Endothelial cell of umbilical vein (primary cell): Measurements from ENCODE around the gene CCNL2. TPM values are rescaled to one million over a fixed set of nuclear protein-coding genes. Genes with fewer than 3 reads are reported as not detected.

Experiments
- BruUV-seq: library from RNA; stranded (reverse); fragments of 400-500 nt; replicated peaks from 2 replicates; lab custom pipeline; 2021; lab: Mats Ljungman, UMichigan
- CTCF ChIA-PET: fragments of 300-600, 350-600 bp; sonication (Branson Sonifier 250); formaldehyde crosslinking; loops from one replicate; lab custom pipeline; 2021; ENCODE audit warnings: antibody characterized with exemption, inconsistent platforms; lab: Charles Lee
- POLR2A ChIA-PET: fragments of 300-600, 350-600 bp; sonication (Branson Sonifier 250); formaldehyde crosslinking; loops from one replicate; lab custom pipeline; 2021; ENCODE audit warnings: antibody characterized with exemption, inconsistent platforms; lab: Charles Lee
- DNase-seq: peaks from one replicate; pipeline ENCODE4 v3.0.0-alpha.2; 2011; ENCODE audit warnings: low read depth, low spot score
- FAIRE-seq: peaks from 2 replicates; lab custom pipeline; 2011; peaks lifted over from hg19 to GRCh38; lab: Jason Lieb, UNC
- H2AFZ ChIP-seq: 2 replicates; pipeline ENCODE4 v1.6.0; 2012; ENCODE audit warnings: low read depth, low read length, control low read depth, inconsistent platforms
- H3K27ac ChIP-seq: 2 replicates; pipeline ENCODE4 v1.5.1; 2011; ENCODE audit warnings: low read depth, mild to moderate bottlenecking, control low read depth, low read length, moderate library complexity; ENCODE audit not compliant: insufficient read depth
- H3K27me3 ChIP-seq, 2 experiments: 2 replicates each; pipeline versions ENCODE4 v1.6.0 to v1.6.1; 2011; ENCODE audit warnings: low read length in 2 of 2, mixed read lengths in 1 of 2; ENCODE audit not compliant: control insufficient read depth in 2 of 2, insufficient read depth in 2 of 2
- H3K36me3 ChIP-seq, 2 experiments: 2 replicates in 1 of 2; 3 replicates in 1 of 2; pipeline ENCODE4 v1.5.1; 2011; ENCODE audit warnings: low read length in 2 of 2, mild to moderate bottlenecking in 1 of 2, moderate library complexity in 1 of 2; ENCODE audit not compliant: control insufficient read depth in 2 of 2, insufficient read depth in 2 of 2; ENCODE audit errors: extremely low read depth in 1 of 2
- H3K4me1 ChIP-seq: 3 replicates; pipeline ENCODE4 v1.5.1; 2011; ENCODE audit warnings: mild to moderate bottlenecking, low read length; ENCODE audit not compliant: control insufficient read depth, insufficient read depth; ENCODE audit errors: extremely low read depth
- H3K4me2 ChIP-seq: 2 replicates; pipeline ENCODE4 v1.6.1; 2011; ENCODE audit warnings: low read length, control low read depth, mixed read lengths; ENCODE audit not compliant: insufficient read depth
- H3K4me3 ChIP-seq, 3 experiments: fragments of 200-600 bp in 1 of 3; sonication (generic), shearing (Covaris generic) in 1 of 3; replicated peaks in 1 of 3; 2 replicates each; pipeline ENCODE4 v1.5.1; 2011 to 2016; ENCODE audit warnings: control low read depth in 3 of 3, low read length in 3 of 3, mild to moderate bottlenecking in 2 of 3, inconsistent platforms in 1 of 3, low read depth in 1 of 3, moderate library complexity in 1 of 3; ENCODE audit not compliant: insufficient read depth in 1 of 3
- H3K79me2 ChIP-seq: 2 replicates; pipeline ENCODE4 v1.6.0; 2012; ENCODE audit warnings: low read length, inconsistent platforms; ENCODE audit not compliant: control insufficient read depth, insufficient read depth
- H3K9ac ChIP-seq: replicated peaks from 2 replicates; pipeline ENCODE3; 2011; ENCODE audit warnings: low read length, control low read depth; ENCODE audit not compliant: insufficient read depth; ENCODE audit errors: extremely low read depth
- H3K9me1 ChIP-seq: replicated peaks from 3 replicates; pipeline ENCODE4 v1.6.0; 2011; ENCODE audit warnings: mild to moderate bottlenecking, low read length; ENCODE audit not compliant: control insufficient read depth, insufficient read depth; ENCODE audit errors: extremely low read depth
- H3K9me3 ChIP-seq: replicated peaks from 2 replicates; pipeline ENCODE4 v1.5.1; 2012; ENCODE audit warnings: low read length, inconsistent platforms; ENCODE audit not compliant: control insufficient read depth, insufficient read depth
- H4K20me1 ChIP-seq: replicated peaks from 2 replicates; pipeline ENCODE3; 2011; ENCODE audit warnings: mild to moderate bottlenecking, low read length; ENCODE audit not compliant: control insufficient read depth, insufficient read depth; ENCODE audit errors: extremely low read depth
- CTCF ChIP-seq, 2 donors: IDR thresholded peaks; 1 replicate in 1 of 2; 2 replicates in 1 of 2; pipeline ENCODE4 v1.5.1; 2011; ENCODE audit warnings: low read length in 2 of 2, mild to moderate bottlenecking in 2 of 2, moderate library complexity in 2 of 2, control low read depth in 1 of 2, inconsistent platforms in 1 of 2, low read depth in 1 of 2; ENCODE audit not compliant: insufficient read depth in 1 of 2; ENCODE audit errors: extremely low read depth in 1 of 2
- EZH2 ChIP-seq: IDR thresholded peaks from 2 replicates; pipeline ENCODE4 v1.6.1; 2012; ENCODE audit warnings: borderline replicate concordance, low read depth, mild to moderate bottlenecking, moderate library complexity, low read length, inconsistent platforms; ENCODE audit not compliant: severe bottlenecking
- GATA2 ChIP-seq: IDR thresholded peaks from 2 replicates; pipeline ENCODE4 v1.7.0; 2011; ENCODE audit warnings: low read depth, mild to moderate bottlenecking, moderate library complexity, mixed read lengths, low read length; ENCODE audit not compliant: insufficient read length, insufficient read depth
- MAX ChIP-seq: IDR thresholded peaks from 2 replicates; pipeline ENCODE4 v1.6.1; 2011; ENCODE audit not compliant: insufficient read depth, insufficient read length
- MYC ChIP-seq: IDR thresholded peaks from one replicate; pipeline ENCODE4 v1.6.1; 2011; ENCODE audit warnings: mild to moderate bottlenecking, low read depth, low read length
- dilution Hi-C: fragments of 300-500 bp; cut with MboI; formaldehyde crosslinking; loops from one replicate; pipeline ENCODE4 v1.15.0; 2019; ENCODE audit warnings: low sequenced_read_pairs; ENCODE audit not compliant: extremely low pct_ligation_motif_present
- intact Hi-C: fragments of 100-400 bp; cut with micrococcal nuclease; formaldehyde crosslinking; loops from one replicate; pipeline ENCODE4 v1.10.0; 2022
- polyA plus RNA-seq, 4 experiments: library from polyadenylated mRNA; depleted of rRNA in 3 of 4; stranded (reverse) in 3 of 4; unstranded in 1 of 4; fragments of >200 nt; gene quantifications; 2 replicates each; pipeline versions ENCODE4 v1.2.1 to v1.2.3, GENCODE V29; 2011 to 2012; ENCODE audit warnings: missing spikeins in 1 of 4
- total RNA-seq: library from RNA; stranded (reverse); gene quantifications from 2 replicates; pipeline ENCODE4 v1.2.3, GENCODE V29; 2021

Gene CCNL2
- total and polyA plus RNA-seq, 2 donors (not counting 3 experiments of a cell fraction or from before 2014, with no cell fraction given), result 188 to 209 TPM

GRCh38 chr1:1441002-1441888 is 42.1 kb upstream of the CCNL2 start:
- H2AFZ ChIP-seq, result no peak overlapping the region
- BruUV-seq, result no TSS peak

More at GRCh38 chr1:1441002-1441888, 42.1 kb upstream of the CCNL2 start:
- no peaks in the 10 kb centered on the region for H3K79me2 ChIP-seq
- no peaks in the 10 kb centered on the region for H3K4me1 ChIP-seq
- intact Hi-C loops, result loop anchor here (1.0 to 2.0 kb wide), 3 partner anchors 34 to 66 kb away; partner anchors contain the start of genes AURKAIP1, CCNL2 and MRPL20
- no peaks in the 10 kb centered on the region for H3K9me1 ChIP-seq
- H3K9me3 ChIP-seq, result no peaks in the 10 kb centered on the region
- DNase-seq (peak; percentile 37), FAIRE-seq (peak; percentile 26)
- no peak overlapping the region for H3K27ac ChIP-seq
- no peak overlapping the region for H3K4me3 ChIP-seq
- H4K20me1 ChIP-seq, result no peaks in the 10 kb centered on the region
- no peak for TF ChIP-seq EZH2
- peak; percentile 86 to 99 for TF ChIP-seq CTCF (IDR thresholded peaks at IDR 0.05; ENCODE audit: extremely low read depth in 1 of 2, insufficient read depth in 1 of 2, low read depth in 1 of 2, low read length in 2 of 2)
- TF ChIP-seq GATA2, result no peak
- TF ChIP-seq MAX, result peak; percentile 54
- TF ChIP-seq MYC, result peak; percentile 25
- H3K9ac ChIP-seq, result no peak overlapping the region
- no peak overlapping the region for H3K4me2 ChIP-seq
- dilution Hi-C loops, result no loop called here
- POLR2A ChIA-PET, result no interaction called here
- no peaks in the 10 kb centered on the region for H3K36me3 ChIP-seq
- CTCF ChIA-PET, result interaction anchor here (1.1 to 4.4 kb wide), 12 partner anchors 9 to 69 kb away, joined by 3 to 31 read pairs (median 8); partner anchors contain the start of genes ANKRD65, ATAD3C, AURKAIP1 and CCNL2
- no peaks in the 10 kb centered on the region for H3K27me3 ChIP-seq
